CD4-positive, alpha-beta T cell (primary cell): ENCODE measurements around the gene ACADVL. TPM values are rescaled to one million over a fixed set of nuclear protein-coding genes. Genes with fewer than 3 reads are reported as not detected.
A peak's percentile ranks its signal among the peaks of the same experiment; 100 is the strongest.
"Not testable (repeated sequence)": the region's sequence is repeated elsewhere in the genome, so short reads cannot be mapped to it uniquely, and the experiment has no call there.

Experiments used
- ATAC-seq: fragments of 200-7000 bp; cut with Tn5 transposase; one replicate; pipeline ENCODE4 v1.10.0; 2022; ENCODE audit warnings: mild to moderate bottlenecking; ENCODE audit not compliant: poor library complexity
- CTCF ChIA-PET: fragments of 350-600 bp; sonication (Branson Sonifier 250); formaldehyde crosslinking; loops from one replicate; lab custom pipeline; 2021; ENCODE audit warnings: antibody characterized with exemption, inconsistent platforms; lab: Charles Lee
- POLR2A ChIA-PET: fragments of 350-600 bp; sonication (Branson Sonifier 250); formaldehyde crosslinking; loops from one replicate; lab custom pipeline; 2021; ENCODE audit warnings: antibody characterized with exemption, inconsistent platforms; lab: Charles Lee
- DNase-seq, 14 experiments: peaks; one replicate each; pipeline ENCODE4 v3.0.0-alpha.2; 2013 to 2020; ENCODE audit warnings: mixed read lengths in 2 of 14
- H3K27ac ChIP-seq, 2 donors: one replicate each; pipeline versions ENCODE4 v1.5.1 to v1.7.0; 2013; ENCODE audit warnings: low read length in 2 of 2, low read depth in 1 of 2, mild to moderate bottlenecking in 1 of 2
- H3K27me3 ChIP-seq, 2 experiments: 1 replicate in 1 of 2; 2 replicates in 1 of 2; pipeline versions ENCODE4 v1.6.1 to v1.7.0; 2013; ENCODE audit warnings: low read length in 2 of 2, control low read depth in 1 of 2, mild to moderate bottlenecking in 1 of 2, moderate library complexity in 1 of 2; ENCODE audit not compliant: insufficient read depth in 2 of 2, control insufficient read depth in 1 of 2
- H3K36me3 ChIP-seq: one replicate; pipeline ENCODE4 v1.6.1; 2013; ENCODE audit warnings: low read length, control low read depth; ENCODE audit not compliant: insufficient read depth
- H3K4me1 ChIP-seq: one replicate; pipeline ENCODE4 v1.6.1; 2013; ENCODE audit warnings: low read length, control low read depth; ENCODE audit not compliant: insufficient read depth
- H3K4me3 ChIP-seq: one replicate; pipeline ENCODE4 v1.5.1; 2013; ENCODE audit warnings: mild to moderate bottlenecking, low read length, moderate library complexity
- H3K9me3 ChIP-seq, 2 experiments: 1 replicate in 1 of 2; 2 replicates in 1 of 2; pipeline versions ENCODE4 v1.6.1 to v1.7.0; 2013; ENCODE audit warnings: low read length in 2 of 2, mild to moderate bottlenecking in 2 of 2, control low read depth in 1 of 2, moderate library complexity in 1 of 2; ENCODE audit not compliant: control insufficient read depth in 1 of 2, insufficient read depth in 1 of 2
- H3K27ac Mint-ChIP-seq: one replicate; pipeline ENCODE4 v1.8.0; 2020; ENCODE audit warnings: mixed read lengths
- H3K27me3 Mint-ChIP-seq: one replicate; pipeline ENCODE4 v1.8.0; 2021; ENCODE audit warnings: mixed read lengths
- H3K36me3 Mint-ChIP-seq: one replicate; pipeline ENCODE4 v1.8.0; 2021; ENCODE audit warnings: low read depth, mixed read lengths
- H3K4me1 Mint-ChIP-seq: one replicate; pipeline ENCODE4 v1.8.0; 2021; ENCODE audit warnings: low read depth, mixed read lengths
- H3K4me3 Mint-ChIP-seq: one replicate; pipeline ENCODE4 v1.8.0; 2020; ENCODE audit warnings: mild to moderate bottlenecking, mixed read lengths
- H3K9me3 Mint-ChIP-seq: one replicate; pipeline ENCODE4 v1.8.0; 2020; ENCODE audit warnings: mixed read lengths
- intact Hi-C, 2 experiments: fragments of 100-400 bp; cut with DNase I in 1 of 2; cut with micrococcal nuclease in 1 of 2; formaldehyde crosslinking; loops; one replicate each; pipeline versions ENCODE4 v1.15.1 to v1.9.0; 2023 to 2025; cut with DNase I, micrococcal nuclease
- polyA plus RNA-seq, 2 donors: library from polyadenylated mRNA; unstranded; fragments of 120-200 nt; gene quantifications; one replicate each; pipeline ENCODE4 v1.2.1, GENCODE V29; 2013
- total RNA-seq, 174 experiments: library from RNA in 2 of 174; stranded (reverse) in 2 of 174; gene quantifications; one replicate each; pipeline ENCODE4 v1.2.3 and lab custom pipeline; 2021 to 2026
- TF ChIP-seq, protein P1 (sequence below): fragments of 200-600 bp; IDR thresholded peaks from one replicate; pipeline ENCODE4 v1.8.0; 2022; ENCODE audit warnings: antibody characterized with exemption, mild to moderate bottlenecking

ACADVL gene
- total RNA-seq (100 to 1,000 TPM; 237 to 257 TPM), total RNA-seq (lab: John Stamatoyannopoulos, UW) (56.0 to 293 (median 173) reads per million in 172 experiments)
- 125 TPM for polyA plus RNA-seq (2013, experiment 1 of 2)
- polyA plus RNA-seq (2013, experiment 2 of 2), result 182 TPM

GRCh38 chr17:7219812-7220592 lies at the start of gene ACADVL, which contains the start of gene DLG4:
ACADVL (plus strand) TSS chr17:7219938; CDS start chr17:7219985, 47 bp downstream.
DLG4 (minus strand) TSS chr17:7219836.
- H3K36me3 ChIP-seq, result peaks cover 35% of the 10 kb centered on the region
- peak within 1 kb of the TSS; percentile 95 for H3K4me3 Mint-ChIP-seq
- peak within 1 kb of the TSS; percentile 70 for H3K4me3 ChIP-seq
- peak within 1 kb of the TSS; percentile 75 to 79 for H3K27ac ChIP-seq
- H3K27me3 ChIP-seq, result no peaks in the 10 kb centered on the region
- H3K9me3 ChIP-seq, result no peaks in the 10 kb centered on the region
- DNase-seq (peak; percentile 53 to 86 (median 74)), ATAC-seq (peak; percentile 50)
- H3K27ac Mint-ChIP-seq, result peak within 1 kb of the TSS; percentile 76
- intact Hi-C loops, result loop anchor here (1.0 to 5.0 kb wide), 4 partner anchors 17 to 87 kb away; partner anchors contain the start of genes CTDNEP1 (in 1 of the 2), EIF5A (in 1 of the 2) and ELP5 (in 1 of the 2)
- POLR2A ChIA-PET, result interaction anchor here (0.6 to 13.1 kb wide), 14 partner anchors 14 to 1801 kb away, joined by 3 to 234 read pairs (median 4); partner anchors contain the start of genes CTDNEP1, DVL2, ELP5 and GABARAP
- peaks cover 17% of the 10 kb centered on the region for H3K36me3 Mint-ChIP-seq
- no peaks in the 10 kb centered on the region for H3K9me3 Mint-ChIP-seq
- peaks cover 61% of the 10 kb centered on the region for H3K4me1 ChIP-seq
- CTCF ChIA-PET, result interaction anchor here (0.5 to 3.4 kb wide), 19 partner anchors 14 to 174 kb away, joined by 3 to 31 read pairs (median 4); partner anchors contain the start of genes ACAP1, DVL2, GABARAP and NEURL4
- TF ChIP-seq, protein P1, sequence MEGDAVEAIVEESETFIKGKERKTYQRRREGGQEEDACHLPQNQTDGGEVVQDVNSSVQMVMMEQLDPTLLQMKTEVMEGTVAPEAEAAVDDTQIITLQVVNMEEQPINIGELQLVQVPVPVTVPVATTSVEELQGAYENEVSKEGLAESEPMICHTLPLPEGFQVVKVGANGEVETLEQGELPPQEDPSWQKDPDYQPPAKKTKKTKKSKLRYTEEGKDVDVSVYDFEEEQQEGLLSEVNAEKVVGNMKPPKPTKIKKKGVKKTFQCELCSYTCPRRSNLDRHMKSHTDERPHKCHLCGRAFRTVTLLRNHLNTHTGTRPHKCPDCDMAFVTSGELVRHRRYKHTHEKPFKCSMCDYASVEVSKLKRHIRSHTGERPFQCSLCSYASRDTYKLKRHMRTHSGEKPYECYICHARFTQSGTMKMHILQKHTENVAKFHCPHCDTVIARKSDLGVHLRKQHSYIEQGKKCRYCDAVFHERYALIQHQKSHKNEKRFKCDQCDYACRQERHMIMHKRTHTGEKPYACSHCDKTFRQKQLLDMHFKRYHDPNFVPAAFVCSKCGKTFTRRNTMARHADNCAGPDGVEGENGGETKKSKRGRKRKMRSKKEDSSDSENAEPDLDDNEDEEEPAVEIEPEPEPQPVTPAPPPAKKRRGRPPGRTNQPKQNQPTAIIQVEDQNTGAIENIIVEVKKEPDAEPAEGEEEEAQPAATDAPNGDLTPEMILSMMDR, result no peak
- H3K4me1 Mint-ChIP-seq, result peaks cover 54% of the 10 kb centered on the region
- H3K27me3 Mint-ChIP-seq, result no peaks in the 10 kb centered on the region

GRCh38 chr17:7172522-7173191 lies 47.1 kb upstream of the ACADVL start:
- ATAC-seq, POLR2A ChIA-PET, intact Hi-C loops, H3K4me3 Mint-ChIP-seq, H3K4me1 Mint-ChIP-seq, H3K9me3 Mint-ChIP-seq, H3K4me3 ChIP-seq, CTCF ChIA-PET, H3K27me3 Mint-ChIP-seq, DNase-seq, H3K27ac ChIP-seq, H3K27ac Mint-ChIP-seq, H3K36me3 Mint-ChIP-seq, H3K36me3 ChIP-seq: not testable (repeated sequence)
- H3K9me3 ChIP-seq, result peaks cover 4 to 24% of the 10 kb centered on the region in 2 experiments
- H3K27me3 ChIP-seq, result peaks cover 2 to 20% of the 10 kb centered on the region in 2 experiments
- peaks cover 22% of the 10 kb centered on the region for H3K4me1 ChIP-seq

DNA sequence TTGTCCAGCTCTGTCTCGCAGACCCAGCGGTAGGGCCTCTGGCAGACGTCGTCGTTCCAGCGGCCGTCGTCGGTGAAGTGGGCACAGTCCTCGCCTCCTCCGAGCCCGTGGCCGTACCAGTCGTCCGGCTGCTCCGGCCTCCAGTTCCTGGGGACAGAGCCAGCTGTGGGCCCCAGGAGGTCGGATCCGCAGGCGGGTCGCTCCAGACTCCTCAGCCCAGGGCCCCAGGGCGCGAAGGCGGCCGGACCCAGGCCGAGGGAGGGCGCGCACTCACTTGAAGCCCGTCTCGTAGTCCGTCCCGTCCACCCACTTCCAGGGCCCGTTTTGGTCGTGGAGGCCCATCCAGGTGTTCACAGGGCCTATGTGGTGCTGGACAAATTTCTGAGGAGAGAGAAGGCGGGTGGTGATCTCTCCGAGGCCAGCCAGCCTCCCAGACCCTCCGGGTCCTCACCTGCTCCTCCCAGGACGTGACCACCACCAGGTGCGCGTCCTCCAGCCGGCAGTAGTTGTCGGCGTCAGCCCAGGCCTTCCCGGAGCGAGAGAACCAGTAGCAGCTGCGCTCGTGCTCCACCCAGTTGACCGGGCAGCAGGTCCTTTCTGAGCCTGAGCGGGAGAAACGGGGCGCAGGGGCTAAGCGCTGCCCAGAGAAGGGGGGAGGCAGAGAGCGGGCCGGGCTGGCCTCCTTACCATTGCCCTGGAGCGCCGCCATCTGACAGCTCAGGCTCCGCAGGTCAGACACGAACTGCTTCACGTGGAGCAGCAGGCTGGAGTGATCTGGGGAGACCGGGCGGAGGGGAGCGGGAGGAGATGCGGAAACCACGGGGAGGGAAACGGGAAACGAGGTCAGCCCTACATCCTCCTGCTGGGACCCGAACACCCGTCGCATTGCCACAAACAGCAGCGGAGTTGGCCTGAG lies 45.8 kb upstream of the ACADVL start:
- no peaks in the 10 kb centered on the region for H3K36me3 ChIP-seq
- intact Hi-C loops, result no loop called here
- peak in 13 of 14 experiments; percentile 7 to 79 (median 38) for DNase-seq
- H3K9me3 ChIP-seq, result peaks cover 4 to 15% of the 10 kb centered on the region in 2 experiments
- POLR2A ChIA-PET, result no interaction called here
- peaks cover 8 to 29% of the 10 kb centered on the region in 2 experiments for H3K27me3 ChIP-seq
- peaks cover 30% of the 10 kb centered on the region for H3K4me1 ChIP-seq
- no peaks in the 10 kb centered on the region for H3K27me3 Mint-ChIP-seq
- CTCF ChIA-PET, result no interaction called here
- H3K27ac ChIP-seq, result no peak overlapping the region
- H3K27ac Mint-ChIP-seq, result no peak overlapping the region
- ATAC-seq, result peak; percentile 69
- H3K36me3 Mint-ChIP-seq, result no peaks in the 10 kb centered on the region
- peaks cover 14% of the 10 kb centered on the region for H3K4me1 Mint-ChIP-seq
- peaks cover 5% of the 10 kb centered on the region for H3K9me3 Mint-ChIP-seq
- no peak overlapping the region for H3K4me3 Mint-ChIP-seq
- TF ChIP-seq, protein P1, result no peak
- peak overlapping the region; percentile 38 for H3K4me3 ChIP-seq
